ENCODE results near the gene KAZN.

KAZN gene

DNA sequence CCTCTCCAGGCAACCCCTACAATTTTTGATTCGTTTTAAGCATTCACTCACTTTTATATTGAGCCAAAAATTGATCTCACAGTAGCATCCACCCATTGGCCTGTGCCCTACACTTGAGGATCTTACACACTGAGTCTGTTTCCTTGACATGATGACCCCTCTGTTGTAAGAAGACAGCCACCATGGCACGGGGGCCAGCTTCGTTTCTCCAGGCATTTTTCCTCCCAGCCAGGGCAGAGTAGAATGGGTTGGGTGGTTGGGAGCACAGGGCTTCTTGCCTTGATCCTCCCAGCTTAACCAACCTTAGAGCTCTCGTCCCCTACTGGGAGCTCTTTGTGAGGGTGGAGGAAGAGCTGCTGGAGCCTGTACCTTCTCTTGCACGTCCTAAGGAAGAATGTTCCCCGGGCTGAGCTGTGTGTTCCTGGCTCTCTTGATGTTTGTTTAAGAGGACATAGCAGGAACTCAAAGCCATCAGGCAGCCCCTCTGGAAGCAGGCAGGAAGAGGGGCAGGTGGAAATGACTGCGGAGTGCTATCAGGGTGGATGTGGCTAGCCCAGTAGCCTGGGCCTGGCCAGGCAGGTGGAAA, 341.9 kb downstream of the KAZN start:
- no peak for TF ChIP-seq CTCF (conservative IDR thresholded peaks at IDR 0.05; ENCODE audit: low read depth, low read length)
- DNase-seq (ENCODE audit: low read depth), result peak; percentile 50
- H3K4me3 ChIP-seq (ENCODE audit: low read depth, low read length), result no peak overlapping the region

DNA sequence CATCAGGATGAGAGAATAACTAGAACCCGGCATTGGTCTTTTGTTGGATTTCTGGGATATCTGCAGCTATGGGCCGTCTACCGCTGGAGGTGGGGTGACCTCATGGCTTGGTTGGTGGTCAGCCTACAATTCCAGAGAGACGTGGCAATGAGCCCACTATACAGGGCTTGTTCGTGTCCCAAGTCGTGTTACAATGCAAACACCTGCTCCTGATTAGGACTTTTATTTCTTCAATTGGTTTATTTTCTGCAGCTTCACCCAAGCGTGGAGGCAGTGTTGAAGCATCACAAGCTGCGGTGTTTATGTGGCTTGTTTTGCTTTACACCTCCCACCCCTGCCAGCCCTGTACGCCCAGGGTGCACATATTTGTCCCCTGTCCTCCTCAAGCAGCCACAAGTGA, 343.4 kb downstream of the KAZN start:
- H3K4me3 ChIP-seq (ENCODE audit: low read depth, low read length), result no peak overlapping the region
- TF ChIP-seq CTCF (conservative IDR thresholded peaks at IDR 0.05; ENCODE audit: low read depth, low read length), result no peak

GRCh38 chr1:14944471-14944985, 346.0 kb downstream of the KAZN start:
- no peak for TF ChIP-seq CTCF (conservative IDR thresholded peaks at IDR 0.05; ENCODE audit: low read depth, low read length)
- no peak overlapping the region for H3K4me3 ChIP-seq (ENCODE audit: low read depth, low read length)
- DNase-seq (ENCODE audit: low read depth), result no peak

More for the DNA sequence above, 343.4 kb downstream of the KAZN start:
- no peak for DNase-seq (ENCODE audit: low read depth)

DNA sequence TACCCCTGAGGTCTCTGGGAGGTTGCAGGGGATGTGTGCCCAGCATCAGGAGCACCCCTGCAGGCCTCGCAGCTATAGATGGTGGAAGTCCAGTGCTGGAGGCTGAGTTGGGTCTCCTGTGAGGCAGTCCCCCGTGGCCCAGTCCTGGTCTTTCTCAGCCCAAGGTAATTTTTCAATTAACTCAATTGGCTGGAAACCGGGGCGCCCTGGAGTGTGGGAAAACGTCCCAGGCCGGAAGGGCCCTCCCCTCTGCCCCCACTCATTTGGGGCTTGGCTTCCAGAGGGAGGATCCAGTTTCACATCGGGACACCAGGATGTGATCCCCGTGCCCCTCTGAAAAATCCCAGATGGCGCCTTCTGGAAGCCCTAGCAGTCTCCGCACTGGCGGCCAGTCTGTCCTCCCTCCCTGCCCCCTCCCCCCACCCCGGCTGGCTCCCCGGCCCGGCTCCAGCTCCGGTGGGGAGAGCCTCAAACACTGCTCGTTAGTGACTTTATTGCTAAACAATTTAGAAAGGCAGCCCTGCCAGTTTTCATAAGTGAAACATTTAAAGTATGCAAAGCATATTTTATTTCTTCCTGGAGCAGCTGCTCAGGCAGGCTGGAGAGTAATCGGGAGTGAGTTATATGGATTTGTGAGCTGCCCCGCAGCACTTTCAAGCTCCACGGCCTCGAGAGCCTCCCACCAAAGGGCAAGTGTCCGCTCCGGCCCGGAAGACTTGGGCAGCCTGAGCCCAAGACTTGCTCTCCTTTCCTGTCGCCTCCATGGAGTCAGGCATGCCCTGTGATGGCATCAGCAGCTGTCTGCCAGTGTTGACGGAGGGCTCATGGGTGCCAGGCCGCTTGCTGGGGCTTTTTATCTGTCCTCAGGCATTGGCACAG, 346.9 kb downstream of the KAZN start:
- DNase-seq (ENCODE audit: low read depth), result peak; percentile 90
- TF ChIP-seq CTCF (conservative IDR thresholded peaks at IDR 0.05; ENCODE audit: low read depth, low read length), result no peak
- H3K4me3 ChIP-seq (ENCODE audit: low read depth, low read length), result peak overlapping the region; percentile 33

GRCh38 chr1:14946011-14946359, 347.5 kb downstream of the KAZN start:
- no peak for DNase-seq (ENCODE audit: low read depth)
- TF ChIP-seq CTCF (conservative IDR thresholded peaks at IDR 0.05; ENCODE audit: low read depth, low read length), result no peak
- H3K4me3 ChIP-seq (ENCODE audit: low read depth, low read length), result peak overlapping the region; percentile 33

DNA sequence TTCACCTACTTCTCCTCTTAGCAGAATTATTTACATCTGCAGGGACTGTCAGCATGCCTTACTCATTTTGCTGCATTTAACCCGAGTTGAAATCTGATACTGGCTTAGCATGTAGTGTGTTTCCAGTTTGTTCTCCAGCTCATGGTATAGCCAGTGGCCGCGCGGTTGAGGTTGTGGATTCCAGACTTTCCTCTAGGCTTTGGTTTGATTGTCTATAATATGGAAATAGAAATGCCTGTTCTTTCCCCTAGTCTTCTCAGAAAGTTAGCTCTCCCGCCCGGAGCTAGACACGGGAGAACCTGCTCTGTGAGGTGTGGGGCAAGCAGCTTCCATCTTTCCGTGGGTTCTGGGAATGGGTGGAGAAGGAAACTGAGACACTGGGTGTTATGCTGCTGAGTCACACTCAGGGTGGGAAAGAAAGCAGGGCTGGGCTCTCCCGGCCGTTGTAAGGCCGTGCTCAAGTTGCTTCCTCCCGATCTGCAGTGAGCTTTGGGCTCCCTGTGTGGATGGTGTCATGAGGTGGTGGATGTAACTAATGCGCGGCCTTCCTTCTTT, 348.3 kb downstream of the KAZN start:
- DNase-seq (ENCODE audit: low read depth), result peak; percentile 87
- peak overlapping the region; percentile 41 for H3K4me3 ChIP-seq (ENCODE audit: low read depth, low read length)
- TF ChIP-seq CTCF (conservative IDR thresholded peaks at IDR 0.05; ENCODE audit: low read depth, low read length), result no peak

Data from choroid plexus epithelial cell (primary cell).